ENCODE data around the gene GAB3.

DNA sequence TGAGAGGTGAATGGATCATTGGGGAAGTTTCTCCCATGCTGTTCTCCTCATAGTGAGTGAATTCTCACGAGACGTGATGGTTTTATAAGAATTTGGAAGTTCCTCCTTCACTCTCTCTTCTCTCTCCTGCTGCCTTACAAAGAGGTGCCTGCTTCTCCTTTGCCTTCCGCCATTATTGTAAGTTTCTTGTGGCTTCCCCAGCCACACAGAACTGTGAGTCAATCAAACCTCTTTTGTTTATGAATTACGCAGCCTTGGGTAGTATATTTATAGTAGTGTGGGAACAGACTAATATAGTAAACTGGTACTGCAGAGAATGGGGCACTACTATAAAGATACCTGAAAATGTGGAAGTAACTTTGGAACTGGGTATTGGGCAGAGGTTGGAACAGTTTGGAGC, 89.7 kb downstream of the GAB3 start:
- TF ChIP-seq JUN (IDR thresholded peaks at IDR 0.05; ENCODE audit: borderline replicate concordance, insufficient read depth, insufficient read length, low read depth) (no peak), EZH2 (IDR thresholded peaks at IDR 0.05; ENCODE audit: borderline replicate concordance, low read depth, low read length, severe bottlenecking) (no peak), POLR2A (IDR thresholded peaks at IDR 0.05; ENCODE audit: low read depth, low read length) (no peak), MYC (IDR thresholded peaks at IDR 0.05; ENCODE audit: low read depth, low read length) (no peak), POLR2AphosphoS5 (IDR thresholded peaks at IDR 0.05; ENCODE audit: insufficient read depth, low read depth, low read length) (no peak), GATA2 (IDR thresholded peaks at IDR 0.05; ENCODE audit: insufficient read depth, insufficient read length, low read depth, low read length) (no peak)
- TF ChIP-seq, protein P1, sequence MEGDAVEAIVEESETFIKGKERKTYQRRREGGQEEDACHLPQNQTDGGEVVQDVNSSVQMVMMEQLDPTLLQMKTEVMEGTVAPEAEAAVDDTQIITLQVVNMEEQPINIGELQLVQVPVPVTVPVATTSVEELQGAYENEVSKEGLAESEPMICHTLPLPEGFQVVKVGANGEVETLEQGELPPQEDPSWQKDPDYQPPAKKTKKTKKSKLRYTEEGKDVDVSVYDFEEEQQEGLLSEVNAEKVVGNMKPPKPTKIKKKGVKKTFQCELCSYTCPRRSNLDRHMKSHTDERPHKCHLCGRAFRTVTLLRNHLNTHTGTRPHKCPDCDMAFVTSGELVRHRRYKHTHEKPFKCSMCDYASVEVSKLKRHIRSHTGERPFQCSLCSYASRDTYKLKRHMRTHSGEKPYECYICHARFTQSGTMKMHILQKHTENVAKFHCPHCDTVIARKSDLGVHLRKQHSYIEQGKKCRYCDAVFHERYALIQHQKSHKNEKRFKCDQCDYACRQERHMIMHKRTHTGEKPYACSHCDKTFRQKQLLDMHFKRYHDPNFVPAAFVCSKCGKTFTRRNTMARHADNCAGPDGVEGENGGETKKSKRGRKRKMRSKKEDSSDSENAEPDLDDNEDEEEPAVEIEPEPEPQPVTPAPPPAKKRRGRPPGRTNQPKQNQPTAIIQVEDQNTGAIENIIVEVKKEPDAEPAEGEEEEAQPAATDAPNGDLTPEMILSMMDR (IDR thresholded peaks at IDR 0.05; ENCODE audit: extremely low read depth in 1 of 2, insufficient read depth in 1 of 2, low read depth in 1 of 2, low read length in 2 of 2), result no peak
